Measurements from ENCODE around the gene E2F4.

E2F4 gene

GRCh38 chr16:67208154-67208896, 16.4 kb downstream of the E2F4 start:
- no peak for DNase-seq (ENCODE audit: low spot score)

- no peak for DNase-seq (ENCODE audit: low spot score)
Observed at GRCh38 chr16:67209565-67209964, 17.6 kb downstream of the E2F4 start.

DNA sequence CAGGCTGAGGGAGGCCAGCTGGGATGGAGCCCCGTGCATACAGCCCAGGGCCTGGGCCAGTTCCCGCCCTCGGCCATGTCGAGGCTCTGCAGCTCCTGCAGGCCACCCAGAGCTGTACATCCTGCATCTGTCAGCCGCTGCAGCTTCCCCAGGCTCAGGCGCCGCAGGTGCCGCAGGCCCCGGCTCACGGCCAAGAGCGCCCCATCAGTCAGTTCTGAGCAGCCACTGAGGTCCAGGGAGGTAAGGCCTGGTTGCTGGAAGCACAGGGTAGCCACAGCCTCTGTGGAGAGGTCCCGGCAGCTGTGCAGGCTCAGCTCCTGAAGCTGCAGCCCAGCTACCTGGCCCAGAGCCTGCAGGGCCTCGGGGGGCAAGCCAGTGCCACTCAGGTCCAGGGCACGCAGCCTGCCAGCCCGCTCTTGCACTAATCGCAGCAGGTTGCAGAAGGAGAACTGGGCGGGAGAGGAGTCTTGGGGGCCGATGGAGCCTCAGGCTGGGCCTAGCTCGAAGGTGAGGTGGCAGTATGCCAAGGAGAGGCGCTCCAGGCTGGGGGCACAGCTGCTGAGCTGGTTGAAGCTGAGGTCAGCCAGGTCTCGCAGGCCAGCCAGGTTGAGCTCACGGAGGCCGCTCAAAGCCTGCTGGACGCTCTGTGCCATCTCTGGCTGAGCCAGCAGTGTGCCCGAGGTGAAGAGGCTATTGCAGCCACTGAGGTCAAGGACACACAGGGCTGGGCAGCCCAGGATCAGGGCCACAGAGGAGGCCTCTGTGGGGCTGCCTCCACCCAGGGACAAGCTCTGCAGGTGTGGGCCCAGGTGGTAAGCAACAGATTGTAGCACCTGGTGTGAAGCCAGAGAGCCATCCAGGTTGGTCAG, 18.3 kb downstream of the E2F4 start:
- no peak for DNase-seq (ENCODE audit: low spot score)

DNA sequence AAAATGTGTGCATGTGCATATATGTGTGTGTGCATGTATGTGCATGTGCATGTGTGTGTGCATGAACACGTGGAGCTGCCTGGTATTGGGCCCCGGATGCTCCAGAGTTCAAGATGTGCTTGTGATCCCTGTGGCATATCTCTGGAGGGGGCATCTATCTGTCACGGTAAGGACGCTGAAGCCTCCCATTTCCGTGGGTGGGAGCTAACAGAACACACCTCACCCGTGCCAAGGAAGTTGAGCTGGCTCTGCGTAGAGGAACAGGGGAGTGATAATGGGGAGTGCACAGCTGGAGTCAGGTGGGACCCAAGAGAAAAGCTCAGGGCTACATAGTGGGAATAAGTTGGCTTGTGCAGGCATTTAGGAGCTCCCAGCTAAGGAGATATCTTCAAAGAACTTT, 19.7 kb downstream of the E2F4 start:
- no peak for DNase-seq (ENCODE audit: low spot score)

DNA sequence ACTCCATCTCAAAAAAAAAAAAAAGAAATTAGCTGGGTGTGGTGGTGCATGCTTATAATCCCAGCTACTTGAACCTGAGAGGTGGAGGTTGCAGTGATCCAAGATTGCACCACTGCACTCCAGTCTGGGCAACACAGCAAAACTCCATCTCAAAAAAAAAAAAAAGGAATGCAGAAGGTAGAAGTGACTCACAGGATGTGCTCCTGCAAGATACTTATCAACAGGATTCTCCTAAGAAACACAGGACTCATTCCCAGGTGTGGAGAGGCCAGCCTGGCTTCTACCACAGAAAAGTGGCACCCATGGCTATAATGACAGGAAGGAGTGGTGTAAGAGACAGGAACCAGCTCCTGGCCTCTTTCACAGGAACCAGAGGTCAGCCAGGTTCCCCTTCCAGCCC, 20.8 kb downstream of the E2F4 start:
- DNase-seq (ENCODE audit: low spot score) = no peak

- no peak for DNase-seq (ENCODE audit: low spot score)
Observed at GRCh38 chr16:67213197-67214019, 21.5 kb downstream of the E2F4 start.

- DNase-seq (ENCODE audit: low spot score) = no peak
Observed at GRCh38 chr16:67215706-67216105, 23.8 kb downstream of the E2F4 start.

DNA sequence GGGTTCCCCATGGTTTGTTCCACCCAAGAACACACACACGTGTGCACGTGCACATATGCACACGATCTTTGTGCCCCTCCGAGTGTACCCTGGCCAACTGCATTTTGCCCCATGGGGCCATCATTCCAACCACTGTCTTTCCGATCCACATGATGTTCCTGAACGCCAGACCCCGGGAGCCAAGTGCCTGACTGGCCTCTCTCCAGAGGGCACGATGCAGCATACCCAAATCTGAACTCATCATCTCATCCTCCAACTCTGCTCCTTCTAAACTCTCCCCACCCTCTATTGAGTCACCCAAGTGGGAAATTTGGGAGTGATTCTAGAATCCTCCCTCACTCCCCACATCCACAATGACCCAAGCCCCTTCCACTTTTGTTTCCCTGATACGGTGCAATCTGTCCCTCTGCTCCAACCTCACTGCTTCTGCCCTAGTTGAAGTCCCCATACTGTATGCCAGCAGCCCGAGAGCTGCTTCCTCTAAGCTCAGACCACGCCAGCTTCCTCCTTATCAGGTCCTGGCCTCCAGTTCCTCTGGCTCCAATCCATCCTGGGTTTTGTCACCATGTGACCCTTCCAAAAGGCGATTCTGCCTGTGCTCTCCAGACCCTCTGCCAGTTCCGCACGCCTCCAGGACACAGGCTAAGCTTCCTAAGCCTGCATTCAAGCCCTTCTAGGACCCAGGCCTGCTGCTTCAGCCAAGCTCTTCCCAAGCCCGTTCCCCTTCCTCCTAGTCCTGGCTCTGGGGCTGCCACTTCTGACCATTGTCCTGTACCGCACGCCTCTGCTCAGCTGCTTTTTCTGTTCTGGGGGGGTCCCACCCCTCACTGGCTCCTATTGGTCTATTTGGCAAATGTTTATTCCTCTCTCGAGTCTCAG, 24.9 kb downstream of the E2F4 start:
- DNase-seq (ENCODE audit: low spot score) = no peak

DNA sequence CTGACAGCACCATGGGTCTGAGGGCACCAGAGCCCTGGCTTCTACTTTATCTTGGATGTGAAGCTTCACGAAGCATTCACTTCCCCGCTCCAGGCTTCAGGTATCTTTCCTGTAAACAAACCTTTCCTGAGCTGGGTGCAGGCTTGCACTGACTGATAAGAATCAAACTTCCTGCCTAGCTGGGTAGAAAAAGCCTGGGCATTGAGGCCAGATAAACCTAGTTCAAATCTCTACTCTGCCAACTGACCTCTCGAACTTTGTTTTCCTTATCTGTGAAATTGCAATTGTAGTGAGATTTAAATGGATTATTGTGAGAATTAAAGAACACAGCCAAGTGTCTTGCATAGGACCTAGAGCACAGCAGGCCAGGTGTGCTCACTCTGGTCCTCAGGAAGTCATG, 32.0 kb downstream of the E2F4 start:
- DNase-seq (ENCODE audit: low spot score) = no peak

GRCh38 chr16:67226295-67226803, 34.4 kb downstream of the E2F4 start:
- no peak for DNase-seq (ENCODE audit: low spot score)

- peak; percentile 98 for DNase-seq (ENCODE audit: low spot score)
Observed at GRCh38 chr16:67226804-67227566, 35.0 kb downstream of the E2F4 start, which contains the start of gene TMEM208. TSS of gene TMEM208 (plus strand) at chr16:67227130. CDS start at chr16:67227219, 89 bp downstream.

DNA sequence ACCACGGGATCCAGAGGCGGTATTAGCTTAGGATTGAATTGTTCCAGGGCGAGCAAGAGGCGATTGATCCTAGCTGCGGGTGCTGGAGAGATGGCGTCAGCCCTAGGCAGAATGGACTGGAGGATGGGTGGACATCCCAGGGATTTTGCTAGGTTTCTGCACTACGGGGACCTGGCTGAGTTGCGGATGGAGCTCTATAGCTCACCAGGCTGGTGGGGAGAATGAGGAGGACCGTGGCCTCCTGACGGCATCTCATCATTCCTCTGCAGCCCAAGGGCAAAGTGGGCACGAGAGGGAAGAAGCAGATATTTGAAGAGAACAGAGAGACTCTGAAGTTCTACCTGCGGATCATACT, 35.6 kb downstream of the E2F4 start:
- no peak for DNase-seq (ENCODE audit: low spot score)

GRCh38 chr16:67228034-67228785, 36.3 kb downstream of the E2F4 start:
- no peak for DNase-seq (ENCODE audit: low spot score)

DNA sequence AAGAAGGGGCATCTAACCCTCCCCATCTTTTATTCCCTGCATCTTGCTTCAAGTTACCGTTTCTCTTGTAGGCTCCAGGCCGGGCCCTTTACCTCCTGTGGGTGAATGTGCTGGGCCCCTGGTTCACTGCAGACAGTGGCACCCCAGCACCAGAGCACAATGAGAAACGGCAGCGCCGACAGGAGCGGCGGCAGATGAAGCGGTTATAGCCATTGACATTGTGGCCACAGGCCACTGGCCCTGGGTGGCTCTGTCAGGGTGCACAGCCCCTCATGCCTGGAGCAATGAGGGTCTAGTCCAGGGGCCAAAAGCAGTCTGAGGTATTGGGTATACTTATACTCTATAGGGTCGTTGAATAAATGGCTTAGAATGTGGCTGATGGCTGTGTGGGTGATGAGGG, 37.0 kb downstream of the E2F4 start:
- no peak for DNase-seq (ENCODE audit: low spot score)

GRCh38 chr16:67229906-67230808, 38.2 kb downstream of the E2F4 start:
- DNase-seq (ENCODE audit: low spot score) = peak; percentile 62

GRCh38 chr16:67230809-67231660, 39.1 kb downstream of the E2F4 start:
- no peak for DNase-seq (ENCODE audit: low spot score)

DNA sequence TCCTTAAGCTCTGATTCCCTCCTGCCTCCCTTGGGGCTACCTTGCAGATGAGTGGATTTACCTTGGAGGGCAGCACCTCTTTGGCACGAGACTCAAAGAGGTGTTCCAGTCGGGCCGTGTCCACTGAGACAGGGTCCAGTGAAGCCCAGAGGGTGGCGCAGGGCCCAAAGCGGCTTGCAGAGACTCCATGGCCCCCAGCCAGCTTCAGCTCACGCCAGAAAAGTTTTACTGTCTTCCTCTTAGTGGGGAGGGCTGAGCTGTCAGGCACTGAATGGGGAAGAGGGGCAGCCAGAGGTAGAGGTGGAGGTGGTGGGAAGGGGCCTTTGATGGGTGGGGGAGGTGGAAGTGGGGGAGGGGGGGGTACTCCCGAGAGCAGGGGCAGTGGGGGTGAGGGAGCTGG, 41.6 kb downstream of the E2F4 start:
- DNase-seq (ENCODE audit: low spot score) = no peak

GRCh38 chr16:67234180-67234597, 42.2 kb downstream of the E2F4 start:
- DNase-seq (ENCODE audit: low spot score) = peak; percentile 58

Data from left forelimb (tissue), 1 donor.